Suprapubic skin (tissue), 4 donors: ENCODE results near the gene PNMA6E. TPM values are rescaled to one million over a fixed set of nuclear protein-coding genes. Genes with fewer than 3 reads are reported as not detected.
A peak's percentile ranks its signal among the peaks of the same experiment; 100 is the strongest.

Source experiments
- DNase-seq, 2 donors: peaks; one replicate each; pipeline ENCODE4 v3.0.0-alpha.2; 2019; ENCODE audit warnings: low spot score in 2 of 2
- H3K27ac ChIP-seq: fragments of 200-600 bp; sonication (generic); one replicate; pipeline ENCODE4 v1.5.1; 2019
- H3K27me3 ChIP-seq: fragments of 200-600 bp; sonication (generic); one replicate; pipeline ENCODE4 v1.5.1; 2019
- H3K36me3 ChIP-seq: fragments of 200-600 bp; sonication (generic); one replicate; pipeline ENCODE4 v1.5.1; 2019
- H3K4me1 ChIP-seq: fragments of 200-600 bp; sonication (generic); one replicate; pipeline ENCODE4 v1.5.1; 2019
- H3K4me3 ChIP-seq: fragments of 200-600 bp; sonication (generic); one replicate; pipeline ENCODE4 v1.5.1; 2019; ENCODE audit warnings: mild to moderate bottlenecking
- H3K9me3 ChIP-seq: fragments of 200-600 bp; sonication (generic); one replicate; pipeline ENCODE4 v1.5.1; 2019
- CTCF ChIP-seq, 2 donors: fragments of 200-600 bp in 1 of 2; fragments of 450-650 bp in 1 of 2; sonication (generic) in 1 of 2; IDR thresholded peaks; one replicate each; pipeline ENCODE4 v1.5.1; 2016 to 2019; ENCODE audit warnings: antibody characterized with exemption in 2 of 2, mild to moderate bottlenecking in 1 of 2, moderate library complexity in 1 of 2
- EP300 ChIP-seq: sonication (generic); formaldehyde crosslinking; IDR thresholded peaks from one replicate; pipeline ENCODE4 v1.6.1; 2017; ENCODE audit warnings: antibody characterized with exemption
- POLR2A ChIP-seq, 2 donors: fragments of 450-650 bp; IDR thresholded peaks; one replicate each; pipeline ENCODE4 v1.6.1; 2017; ENCODE audit warnings: antibody characterized with exemption in 2 of 2, mild to moderate bottlenecking in 2 of 2, moderate library complexity in 2 of 2
- POLR2AphosphoS5 ChIP-seq, 3 donors: sonication (generic); formaldehyde crosslinking; IDR thresholded peaks; one replicate each; pipeline ENCODE4 v1.6.1; 2017; ENCODE audit warnings: antibody characterized with exemption in 3 of 3
- WGBS: methylation state at CpG from one replicate; pipeline ENCODE4 v1.1.5; 2018; 5-methylcytosine and 5-hydroxymethylcytosine counted together
- total RNA-seq, 4 donors: library from RNA; depleted of rRNA; stranded (reverse); fragments of >200 nt; gene quantifications; one replicate each; pipeline ENCODE4 v1.1.0, GENCODE V29; 2016

The PNMA6E gene
- total RNA-seq, 4 donors from 2014 or later = 0.29 TPM; not detected in 3

GRCh38 chrX:153413731-153414130 lies 12.6 kb upstream of the PNMA6E start:
- no peak for TF ChIP-seq POLR2A (IDR thresholded peaks at IDR 0.05)
- TF ChIP-seq CTCF (IDR thresholded peaks at IDR 0.05) = no peak
- no peak for TF ChIP-seq EP300
- TF ChIP-seq POLR2AphosphoS5 (IDR thresholded peaks at IDR 0.05) = no peak
- H3K36me3 ChIP-seq = no peaks in the 10 kb centered on the region
- WGBS = 87% methylated on average over 10 of the region's 11 CpGs
- no peaks in the 10 kb centered on the region for H3K27me3 ChIP-seq
- no peak overlapping the region for H3K4me3 ChIP-seq
- no peaks in the 10 kb centered on the region for H3K9me3 ChIP-seq
- peaks cover 18% of the 10 kb centered on the region for H3K4me1 ChIP-seq
- H3K27ac ChIP-seq = no peak overlapping the region
- no peak for DNase-seq

- WGBS = 76% methylated on average over 9 of the region's 23 CpGs
- H3K4me3 ChIP-seq = no peak overlapping the region
- no peak for TF ChIP-seq POLR2A (IDR thresholded peaks at IDR 0.05)
- TF ChIP-seq POLR2AphosphoS5 (IDR thresholded peaks at IDR 0.05) = no peak
- TF ChIP-seq EP300 = no peak
- TF ChIP-seq CTCF (IDR thresholded peaks at IDR 0.05) = no peak
Measured at GRCh38 chrX:153412746-153413720, 11.9 kb upstream of the PNMA6E start.

GRCh38 chrX:153411988-153412574 lies 10.9 kb upstream of the PNMA6E start:
- Histone ChIP-seq H3K27ac (no peak overlapping the region), H3K4me3 (peak overlapping the region; percentile 47), H3K9me3 (no peaks in the 10 kb centered on the region), H3K36me3 (no peaks in the 10 kb centered on the region), H3K4me1 (peaks cover 18% of the 10 kb centered on the region), H3K27me3 (no peaks in the 10 kb centered on the region)
- DNase-seq = no peak
- 60% methylated on average over 17 of the region's 17 CpGs for WGBS
- TF ChIP-seq CTCF (IDR thresholded peaks at IDR 0.05) (no peak), EP300 (no peak), POLR2AphosphoS5 (IDR thresholded peaks at IDR 0.05) (no peak), POLR2A (IDR thresholded peaks at IDR 0.05) (no peak)

More at GRCh38 chrX:153412746-153413720, 11.9 kb upstream of the PNMA6E start:
- no peak overlapping the region for H3K27ac ChIP-seq
- H3K27me3 ChIP-seq = no peaks in the 10 kb centered on the region
- H3K9me3 ChIP-seq = no peaks in the 10 kb centered on the region
- DNase-seq = no peak
- peaks cover 18% of the 10 kb centered on the region for H3K4me1 ChIP-seq
- H3K36me3 ChIP-seq = no peaks in the 10 kb centered on the region

GRCh38 chrX:153411255-153411987 lies 10.3 kb upstream of the PNMA6E start, which contains the start of gene ZFP92:
TSS of gene ZFP92 (plus strand) at chrX:153411472. CDS start at chrX:153418323, 6,851 bp downstream.
- peak within 1 kb of the TSS; percentile 47 for H3K4me3 ChIP-seq
- no peak within 1 kb of the TSS for H3K27ac ChIP-seq
- no peaks in the 10 kb centered on the region for H3K36me3 ChIP-seq
- no peaks in the 10 kb centered on the region for H3K27me3 ChIP-seq
- TF ChIP-seq EP300 (no peak), POLR2AphosphoS5 (IDR thresholded peaks at IDR 0.05) (no peak), POLR2A (IDR thresholded peaks at IDR 0.05) (no peak), CTCF (IDR thresholded peaks at IDR 0.05) (no peak)
- WGBS = 29% methylated on average over 39 of the region's 75 CpGs
- no peaks in the 10 kb centered on the region for H3K9me3 ChIP-seq
- peaks cover 18% of the 10 kb centered on the region for H3K4me1 ChIP-seq
- no peak for DNase-seq
